IMR-90 (cell line): ENCODE data around the gene CCN5. TPM values are rescaled to one million over a fixed set of nuclear protein-coding genes. Genes with fewer than 3 reads are reported as not detected.

Experiments
- ATAC-seq: fragments of 200-7000 bp; cut with Tn5 transposase; 2 replicates; pipeline ENCODE4 v1.9.1; 2020; ENCODE audit warnings: low read depth, mild to moderate bottlenecking, moderate library complexity
- BruUV-seq: library from RNA; stranded (reverse); fragments of 400-500 nt; replicated peaks from 2 replicates; lab custom pipeline; 2021; lab: Mats Ljungman, UMichigan
- CTCF ChIA-PET: fragments of 300-600 bp; formaldehyde crosslinking; extraction: SDS; loops from one replicate; lab custom pipeline; 2021; ENCODE audit warnings: antibody characterized with exemption; lab: Yijun Ruan, JAX
- POLR2A ChIA-PET: fragments of 300-600 bp; sonication (Branson Sonifier 250); formaldehyde crosslinking; loops from one replicate; lab custom pipeline; 2022; ENCODE audit warnings: antibody characterized with exemption; ENCODE audit not compliant: unreplicated experiment; lab: Charles Lee
- DNase-seq: peaks from one replicate; pipeline ENCODE4 v3.0.0; 2013
- H2AFZ ChIP-seq: replicated peaks from 2 replicates; pipeline ENCODE3; 2013; ENCODE audit warnings: low read length, mild to moderate bottlenecking; ENCODE audit not compliant: poor library complexity
- H2AK5ac ChIP-seq: 2 replicates; pipeline ENCODE4 v1.6.1; 2013; ENCODE audit warnings: low read depth, low read length, inconsistent platforms
- H2AK9ac ChIP-seq: replicated peaks from 2 replicates; pipeline ENCODE3; 2013; ENCODE audit warnings: mild to moderate bottlenecking, low read depth, low read length, moderate library complexity; ENCODE audit not compliant: poor library complexity
- H2BK120ac ChIP-seq: 2 replicates; pipeline ENCODE4 v1.6.1; 2013; ENCODE audit warnings: low read depth, low read length, inconsistent platforms
- H2BK15ac ChIP-seq: 3 replicates; pipeline ENCODE4 v1.6.1; 2013; ENCODE audit warnings: low read depth, low read length, inconsistent platforms
- H2BK20ac ChIP-seq: 2 replicates; pipeline ENCODE4 v1.6.1; 2013; ENCODE audit warnings: low read depth, mild to moderate bottlenecking, inconsistent platforms, low read length, moderate library complexity
- H2BK5ac ChIP-seq: 2 replicates; pipeline ENCODE4 v1.6.1; 2013; ENCODE audit warnings: mild to moderate bottlenecking, low read depth, low read length, inconsistent platforms; ENCODE audit not compliant: poor library complexity, severe bottlenecking
- H3K14ac ChIP-seq: replicated peaks from 2 replicates; pipeline ENCODE4 v1.6.1; 2013; ENCODE audit warnings: low read depth, low read length, inconsistent platforms
- H3K18ac ChIP-seq: 2 replicates; pipeline ENCODE4 v1.6.1; 2013; ENCODE audit warnings: low read depth, low read length, control low read depth
- H3K23ac ChIP-seq: 2 replicates; pipeline ENCODE4 v1.6.1; 2013; ENCODE audit warnings: low read depth, low read length, inconsistent platforms
- H3K27ac ChIP-seq: 2 replicates; pipeline ENCODE4 v1.5.1; 2013; ENCODE audit warnings: mild to moderate bottlenecking, control low read depth, low read length; ENCODE audit not compliant: insufficient read depth
- H3K27me3 ChIP-seq: 2 replicates; pipeline ENCODE4 v1.6.1; 2013; ENCODE audit warnings: low read length; ENCODE audit not compliant: control insufficient read depth, insufficient read depth
- H3K36me3 ChIP-seq: 2 replicates; pipeline ENCODE4 v1.6.1; 2013; ENCODE audit warnings: low read length, mixed read lengths; ENCODE audit not compliant: control insufficient read depth, insufficient read depth
- H3K4ac ChIP-seq: 2 replicates; pipeline ENCODE4 v1.6.1; 2013; ENCODE audit warnings: low read depth, low read length, inconsistent platforms
- H3K4me1 ChIP-seq: 2 replicates; pipeline ENCODE4 v1.6.1; 2013; ENCODE audit warnings: low read length, mixed read lengths; ENCODE audit not compliant: control insufficient read depth, insufficient read depth
- H3K4me2 ChIP-seq: 2 replicates; pipeline ENCODE4 v1.6.1; 2013; ENCODE audit warnings: low read depth, mild to moderate bottlenecking, control low read depth, low read length, moderate library complexity
- H3K4me3 ChIP-seq: 2 replicates; pipeline ENCODE4 v1.5.1; 2013; ENCODE audit warnings: low read depth, mild to moderate bottlenecking, control low read depth, low read length, moderate library complexity; ENCODE audit not compliant: insufficient read depth
- H3K56ac ChIP-seq: 2 replicates; pipeline ENCODE4 v1.6.1; 2013; ENCODE audit warnings: low read length, inconsistent platforms; ENCODE audit not compliant: insufficient read depth; ENCODE audit errors: extremely low read depth
- H3K79me1 ChIP-seq, 2 experiments: 2 replicates each; pipeline ENCODE4 v1.6.1; 2013; ENCODE audit warnings: low read length in 2 of 2, inconsistent platforms in 1 of 2, low read depth in 1 of 2
- H3K9ac ChIP-seq: 2 replicates; pipeline ENCODE4 v1.6.1; 2013; ENCODE audit warnings: low read depth, low read length, control low read depth
- H3K9me1 ChIP-seq: 2 replicates; pipeline ENCODE4 v1.6.1; 2013; ENCODE audit warnings: low read length, inconsistent platforms; ENCODE audit not compliant: insufficient read depth
- H3K9me3 ChIP-seq: 2 replicates; pipeline ENCODE4 v1.6.1; 2013; ENCODE audit warnings: low read length; ENCODE audit not compliant: control insufficient read depth, insufficient read depth
- H4K20me1 ChIP-seq: 2 replicates; pipeline ENCODE4 v1.6.1; 2013; ENCODE audit warnings: low read length, inconsistent platforms; ENCODE audit not compliant: insufficient read depth
- H4K5ac ChIP-seq: 2 replicates; pipeline ENCODE4 v1.6.1; 2013; ENCODE audit warnings: mild to moderate bottlenecking, low read depth, low read length, control low read depth
- H4K8ac ChIP-seq, 2 experiments: 2 replicates each; pipeline ENCODE4 v1.6.1; 2013; ENCODE audit warnings: low read depth in 2 of 2, low read length in 2 of 2, control low read depth in 1 of 2, inconsistent platforms in 1 of 2
- H4K91ac ChIP-seq: 2 replicates; pipeline ENCODE4 v1.6.1; 2013; ENCODE audit warnings: low read depth, low read length, inconsistent platforms; ENCODE audit not compliant: insufficient read depth
- CEBPB ChIP-seq: IDR thresholded peaks from 2 replicates; pipeline ENCODE4 v1.6.1; 2012; ENCODE audit warnings: low read depth, low read length, improper control_type of control experiment
- POLR2A ChIP-seq: IDR thresholded peaks from 2 replicates; pipeline ENCODE4 v1.6.1; 2012; ENCODE audit warnings: mild to moderate bottlenecking, low read depth, low read length
- WGBS, 2 experiments: methylation state at CpG; one replicate each; pipeline versions ENCODE4 v1.1.5 to v1.1.7; 2013; ENCODE audit warnings: missing lambda C conversion rate in 2 of 2; ENCODE audit not compliant: insufficient read length in 1 of 2; ENCODE audit errors: extremely low coverage in 2 of 2; 5-methylcytosine and 5-hydroxymethylcytosine counted together
- dilution Hi-C: fragments of 300-500 bp; cut with HindIII; formaldehyde crosslinking; loops from one replicate; pipeline ENCODE4 v1.14.3; 2018; ENCODE audit warnings: low sequenced_read_pairs; ENCODE audit not compliant: unreplicated experiment
- in situ Hi-C: fragments of 300-500 bp; cut with MboI; formaldehyde crosslinking; loops from 3 replicates; pipeline ENCODE4 v1.14.3; 2019; ENCODE audit warnings: low sequenced_read_pairs, inconsistent platforms, mixed read lengths
- intact Hi-C: fragments of 100-400 bp; cut with micrococcal nuclease; formaldehyde crosslinking; loops from 2 replicates; pipeline ENCODE4 v1.10.0; 2022
- polyA plus RNA-seq, 3 experiments: library from polyadenylated mRNA; depleted of rRNA; stranded (reverse); fragments of >200 nt; gene quantifications; 2 replicates each; pipeline ENCODE4 v1.2.3, GENCODE V29; 2012; ENCODE audit warnings: low replicate concordance in 1 of 3
- total RNA-seq: library from RNA; depleted of rRNA; stranded (reverse); fragments of >200 nt; gene quantifications from 2 replicates; pipeline ENCODE4 v1.2.3, GENCODE V29; 2012
- TF ChIP-seq, protein P1 (sequence below): fragments of 150-350 bp; IDR thresholded peaks from 2 replicates; pipeline ENCODE4 v1.6.1; 2017; ENCODE audit warnings: mild to moderate bottlenecking, antibody characterized with exemption, low read length, low read depth

Gene CCN5
- total and polyA plus RNA-seq, 2 of the 4 experiments (the other 2 are of a cell fraction) = not detected

DNA sequence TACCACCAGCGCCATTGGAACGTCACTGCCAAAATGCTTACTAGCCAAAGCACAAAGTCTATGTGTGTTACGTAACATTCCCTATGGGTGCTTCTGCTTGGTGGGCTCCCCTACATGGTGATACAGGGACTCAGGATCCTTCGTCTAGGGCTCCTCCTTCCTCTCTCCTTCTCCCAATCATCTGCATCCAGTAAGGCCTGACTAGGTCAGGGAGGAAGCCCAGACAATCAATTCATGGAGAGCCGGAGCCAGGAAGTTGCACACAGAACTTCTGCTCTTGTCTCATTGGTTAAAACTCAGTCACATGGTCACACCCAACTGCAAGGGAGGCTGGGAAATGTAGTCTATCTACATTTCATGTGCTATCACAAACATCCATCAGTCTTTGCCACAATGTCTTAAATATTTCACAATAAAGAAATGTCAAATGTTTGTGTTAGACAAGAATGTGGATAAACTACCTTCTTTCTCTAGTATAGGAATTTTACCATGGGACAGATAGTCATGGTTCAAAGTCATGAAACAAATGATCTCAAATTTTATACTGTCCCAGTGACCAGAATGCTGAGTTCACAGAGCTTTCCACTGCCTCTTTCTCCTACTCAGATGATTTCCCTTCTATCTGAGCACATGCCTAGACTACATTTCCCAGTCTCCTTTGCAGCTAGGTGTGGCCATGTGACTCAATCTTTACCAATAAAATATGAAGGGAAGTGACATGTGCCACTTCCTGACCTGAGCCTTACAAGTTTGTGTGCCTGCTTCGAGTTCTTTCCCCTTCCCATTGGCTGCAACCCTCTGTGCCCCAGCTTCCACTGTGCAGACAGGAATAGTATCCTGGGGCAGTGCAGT, 21.2 kb downstream of the CCN5 start:
- peak overlapping the region; percentile 81 for H2AFZ ChIP-seq
- no peaks in the 10 kb centered on the region; the same call in 1 of the 2 replicates for H3K9me1 ChIP-seq
- H4K8ac ChIP-seq = peak overlapping the region; percentile 77 to 88
- WGBS, 2 experiments = no CpG with 5 or more reads among the region's 6 CpGs
- intact Hi-C loops (no loop called here), dilution Hi-C loops (no loop called here), in situ Hi-C loops (no loop called here)
- peak overlapping the region; percentile 94 for H4K5ac ChIP-seq
- ATAC-seq (peak; percentile 54), DNase-seq (peak; percentile 74)
- no peak overlapping the region for H2BK20ac ChIP-seq
- H4K20me1 ChIP-seq = no peaks in the 10 kb centered on the region
- H3K4me2 ChIP-seq = peak overlapping the region; percentile 19; the same call in 1 of the 2 replicates
- H3K14ac ChIP-seq = peak overlapping the region; percentile 55; the same call in 1 of the 2 replicates
- no peak overlapping the region for H3K9ac ChIP-seq
- no peaks in the 10 kb centered on the region for H3K9me3 ChIP-seq
- peak; percentile 71 for TF ChIP-seq CEBPB
- no peak for TF ChIP-seq POLR2A
- TF ChIP-seq, protein P1, sequence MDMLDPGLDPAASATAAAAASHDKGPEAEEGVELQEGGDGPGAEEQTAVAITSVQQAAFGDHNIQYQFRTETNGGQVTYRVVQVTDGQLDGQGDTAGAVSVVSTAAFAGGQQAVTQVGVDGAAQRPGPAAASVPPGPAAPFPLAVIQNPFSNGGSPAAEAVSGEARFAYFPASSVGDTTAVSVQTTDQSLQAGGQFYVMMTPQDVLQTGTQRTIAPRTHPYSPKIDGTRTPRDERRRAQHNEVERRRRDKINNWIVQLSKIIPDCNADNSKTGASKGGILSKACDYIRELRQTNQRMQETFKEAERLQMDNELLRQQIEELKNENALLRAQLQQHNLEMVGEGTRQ = peak; percentile 93
- no peaks in the 10 kb centered on the region for H3K79me1 ChIP-seq
- BruUV-seq = no TSS peak
- H3K23ac ChIP-seq = no peak overlapping the region
- no peak overlapping the region for H3K56ac ChIP-seq
- H3K27me3 ChIP-seq = peaks cover 10% of the 10 kb centered on the region
- H3K4ac ChIP-seq = peak overlapping the region; percentile 24; the same call in 1 of the 2 replicates
- H2BK5ac ChIP-seq = no peak overlapping the region
- H2BK120ac ChIP-seq = 0 out of 2 replicates have a peak overlapping the region, but pooled peaks have one; percentile 17
- H3K36me3 ChIP-seq = no peaks in the 10 kb centered on the region
- H3K18ac ChIP-seq = peak overlapping the region; percentile 71
- H3K4me1 ChIP-seq = peaks cover 6% of the 10 kb centered on the region; the same call in 1 of the 2 replicates
- H3K27ac ChIP-seq = no peak overlapping the region
- H3K4me3 ChIP-seq = no peak overlapping the region
- H4K91ac ChIP-seq = peak overlapping the region; percentile 42; the same call in 1 of the 2 replicates
- no peak overlapping the region for H2BK15ac ChIP-seq
- ChIA-PET CTCF (no interaction called here), POLR2A (no interaction called here)
- H2AK5ac ChIP-seq = peak overlapping the region; percentile 43
- no peak overlapping the region for H2AK9ac ChIP-seq
